Endodermal cell (in vitro differentiated cells): ENCODE results near the gene NDST1. TPM values are rescaled to one million over a fixed set of nuclear protein-coding genes. Genes with fewer than 3 reads are reported as not detected.

Source experiments
- DNase-seq: peaks from one replicate; pipeline ENCODE4 v3.0.0-alpha.2; 2017
- H3K27ac ChIP-seq: 2 replicates; pipeline ENCODE4 v1.5.1; 2013; ENCODE audit warnings: mild to moderate bottlenecking, low read depth, low read length, moderate library complexity
- H3K27me3 ChIP-seq: 2 replicates; pipeline ENCODE4 v1.6.1; 2013; ENCODE audit warnings: mild to moderate bottlenecking, low read length, moderate library complexity; ENCODE audit not compliant: insufficient read depth, control insufficient read depth, poor library complexity, severe bottlenecking
- H3K36me3 ChIP-seq: 2 replicates; pipeline ENCODE4 v1.7.0; 2013; ENCODE audit warnings: mild to moderate bottlenecking, low read length, moderate library complexity; ENCODE audit not compliant: control insufficient read depth, insufficient read depth
- H3K4me1 ChIP-seq: one replicate; pipeline ENCODE4 v1.7.0; 2013; ENCODE audit warnings: low read length; ENCODE audit not compliant: control insufficient read depth, insufficient read depth
- H3K4me3 ChIP-seq: 2 replicates; pipeline ENCODE4 v1.5.1; 2013; ENCODE audit warnings: mild to moderate bottlenecking, low read length, moderate library complexity
- H3K9ac ChIP-seq: 2 replicates; pipeline ENCODE4 v1.6.1; 2013; ENCODE audit warnings: mild to moderate bottlenecking, low read length, moderate library complexity; ENCODE audit not compliant: poor library complexity, severe bottlenecking; ENCODE audit errors: extremely low read depth
- H3K9me3 ChIP-seq: 2 replicates; pipeline ENCODE4 v1.6.1; 2013; ENCODE audit warnings: mild to moderate bottlenecking, low read length, moderate library complexity; ENCODE audit not compliant: control insufficient read depth
- H3K27ac Mint-ChIP-seq: 2 replicates; pipeline ENCODE4 v1.8.0; 2020; ENCODE audit warnings: mixed read lengths
- H3K27me3 Mint-ChIP-seq: 2 replicates; pipeline ENCODE4 v1.8.0; 2021; ENCODE audit warnings: mild to moderate bottlenecking, mixed read lengths; ENCODE audit not compliant: insufficient read depth
- H3K36me3 Mint-ChIP-seq: 2 replicates; pipeline ENCODE4 v1.8.0; 2020; ENCODE audit warnings: low read depth, mixed read lengths
- H3K4me1 Mint-ChIP-seq: 2 replicates; pipeline ENCODE4 v1.8.0; 2020; ENCODE audit warnings: mixed read lengths
- H3K4me3 Mint-ChIP-seq: 2 replicates; pipeline ENCODE4 v1.8.0; 2020; ENCODE audit warnings: mild to moderate bottlenecking, moderate library complexity, mixed read lengths
- H3K9me3 Mint-ChIP-seq: 2 replicates; pipeline ENCODE4 v1.8.0; 2020; ENCODE audit warnings: mild to moderate bottlenecking, mixed read lengths
- CTCF ChIP-seq: fragments of 200-600 bp; sonication (generic); conservative IDR thresholded peaks from 2 replicates; pipeline ENCODE4 v1.5.0; 2021; ENCODE audit warnings: antibody characterized with exemption, mild to moderate bottlenecking
- WGBS, 2 experiments: methylation state at CpG; one replicate each; pipeline versions ENCODE4 v1.1.5 to v1.1.7; 2013; ENCODE audit warnings: missing lambda C conversion rate in 2 of 2, mixed read lengths in 1 of 2; ENCODE audit not compliant: insufficient coverage in 1 of 2, insufficient read length in 1 of 2; 5-methylcytosine and 5-hydroxymethylcytosine counted together
- total RNA-seq, 2 donors: library from RNA; stranded (reverse); fragmentation: NEBNext Ultra II Directional in 1 of 2; extraction: Animal tissue kit (Norgen Biotek cat#: 25700) in 1 of 2; gene quantifications; 2 replicates in 1 of 2; 3 replicates in 1 of 2; pipeline ENCODE4 v1.2.1, GENCODE V29; 2021

NDST1 gene
- total RNA-seq, 2 donors from 2014 or later: 53.3 to 71.7 TPM

DNA sequence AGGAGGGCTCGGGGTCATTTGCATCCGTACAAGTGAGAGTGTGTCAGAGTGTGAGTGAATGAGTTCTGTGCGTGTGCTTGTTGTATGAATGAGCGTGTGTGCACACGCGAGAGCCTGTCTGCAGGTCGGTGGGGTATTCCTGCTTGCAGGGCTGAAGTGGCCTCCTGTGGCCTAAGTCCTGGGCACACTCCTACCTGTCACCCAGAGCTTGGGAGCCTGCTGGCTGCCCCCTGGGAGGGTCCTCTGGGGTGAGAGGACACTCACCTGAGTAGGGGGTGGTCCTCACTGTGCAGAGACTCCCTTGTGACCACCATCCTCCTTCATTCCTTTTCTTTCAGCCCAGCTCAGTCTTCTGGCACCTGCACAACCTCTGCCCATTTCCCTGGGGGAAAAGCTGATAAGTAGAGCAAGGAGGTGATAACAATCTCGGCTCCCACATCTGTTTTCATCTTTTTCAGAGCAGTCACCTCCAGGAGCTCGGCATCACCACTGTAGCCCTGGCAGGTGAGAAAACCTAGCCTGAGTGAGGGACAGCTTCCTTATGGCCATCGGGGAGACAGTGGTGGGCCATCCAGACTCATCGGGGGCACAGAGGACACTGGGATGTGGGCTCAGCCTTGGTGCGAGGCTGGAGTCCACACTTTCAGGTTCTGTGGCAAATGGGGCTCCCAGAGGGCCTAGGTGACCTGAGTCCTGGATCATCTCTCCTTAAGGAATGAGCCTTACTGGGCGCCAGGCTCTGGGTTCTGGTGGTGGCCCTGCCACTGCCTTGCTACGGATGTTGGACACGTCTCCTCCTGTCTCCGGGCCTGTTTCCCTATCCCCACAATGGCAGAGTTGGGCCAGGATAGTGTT lies 93.8 kb downstream of the NDST1 start:
- no peaks in the 10 kb centered on the region for H3K9me3 Mint-ChIP-seq
- DNase-seq: no peak
- Histone ChIP-seq H3K4me3 (no peak overlapping the region), H3K27me3 (no peaks in the 10 kb centered on the region), H3K9me3 (no peaks in the 10 kb centered on the region), H3K4me1 (peaks cover 6% of the 10 kb centered on the region), H3K9ac (no peak overlapping the region), H3K27ac (no peak overlapping the region), H3K36me3 (no peaks in the 10 kb centered on the region)
- H3K36me3 Mint-ChIP-seq: no peaks in the 10 kb centered on the region
- no peak for TF ChIP-seq CTCF
- H3K27ac Mint-ChIP-seq: no peak overlapping the region
- peaks cover 35% of the 10 kb centered on the region for H3K4me1 Mint-ChIP-seq
- H3K4me3 Mint-ChIP-seq: no peak overlapping the region
- H3K27me3 Mint-ChIP-seq: no peaks in the 10 kb centered on the region
- 87 to 93% methylated on average over 11 to 16 of the region's 16 CpGs for WGBS, 2 experiments

DNA sequence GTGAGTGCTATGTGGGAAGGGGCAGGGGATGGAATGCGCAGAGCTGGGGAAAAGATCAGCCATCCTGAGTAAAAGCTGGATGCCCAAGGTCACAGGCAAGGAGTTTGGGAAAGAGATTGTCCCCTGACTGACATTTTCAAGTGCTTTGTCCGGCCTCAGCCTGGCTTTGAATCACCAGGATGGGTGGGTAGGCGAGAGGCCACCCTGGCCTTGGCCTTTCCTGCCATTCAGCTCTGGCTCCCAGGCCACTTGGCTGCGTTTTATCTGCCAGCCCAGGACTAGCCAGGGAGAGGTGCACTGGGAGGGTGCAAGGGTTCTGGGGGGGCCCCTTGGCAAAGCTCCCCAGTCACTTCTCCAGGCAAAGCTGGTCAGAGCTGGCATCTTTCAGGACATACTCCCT lies 95.1 kb downstream of the NDST1 start:
- peaks cover 34% of the 10 kb centered on the region for H3K4me1 Mint-ChIP-seq

DNA sequence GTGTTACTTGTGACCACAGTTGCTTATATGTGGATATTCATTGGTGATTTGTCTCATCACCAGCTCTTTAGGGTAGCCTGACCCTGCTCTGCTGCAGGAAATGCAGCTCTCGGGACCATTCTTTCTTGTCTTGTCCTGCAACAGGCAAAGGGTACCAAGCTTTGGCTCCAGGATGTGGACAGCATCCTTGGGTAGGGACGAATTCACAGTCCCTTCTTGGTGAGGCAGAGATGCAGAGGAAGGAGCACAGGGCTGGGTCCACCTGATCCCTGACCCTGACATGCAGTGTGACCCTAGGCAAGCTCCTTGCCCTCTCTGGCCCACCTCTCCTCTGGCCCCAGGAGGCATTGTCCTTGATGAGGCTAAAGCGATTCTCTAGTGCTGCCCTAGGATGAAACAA lies 95.6 kb downstream of the NDST1 start:
- no peak overlapping the region for H3K4me3 Mint-ChIP-seq
- Histone ChIP-seq H3K36me3 (no peaks in the 10 kb centered on the region), H3K4me1 (peaks cover 6% of the 10 kb centered on the region), H3K27ac (no peak overlapping the region), H3K27me3 (no peaks in the 10 kb centered on the region), H3K9ac (no peak overlapping the region), H3K9me3 (no peaks in the 10 kb centered on the region), H3K4me3 (no peak overlapping the region)
- H3K4me1 Mint-ChIP-seq: peaks cover 33% of the 10 kb centered on the region
- WGBS, 2 experiments: 91 to 92% methylated on average over 2 to 3 of the region's 3 CpGs
- no peaks in the 10 kb centered on the region for H3K27me3 Mint-ChIP-seq
- no peak for DNase-seq
- TF ChIP-seq CTCF: no peak
- no peaks in the 10 kb centered on the region for H3K36me3 Mint-ChIP-seq
- no peaks in the 10 kb centered on the region for H3K9me3 Mint-ChIP-seq
- H3K27ac Mint-ChIP-seq: no peak overlapping the region

More for the DNA sequence above, 95.1 kb downstream of the NDST1 start:
- H3K36me3 ChIP-seq: no peaks in the 10 kb centered on the region
- no peak for TF ChIP-seq CTCF
- peaks cover 6% of the 10 kb centered on the region for H3K4me1 ChIP-seq
- Mint-ChIP-seq H3K27ac (no peak overlapping the region), H3K9me3 (no peaks in the 10 kb centered on the region), H3K36me3 (no peaks in the 10 kb centered on the region), H3K4me3 (no peak overlapping the region), H3K27me3 (no peaks in the 10 kb centered on the region)
- no peaks in the 10 kb centered on the region for H3K9me3 ChIP-seq
- H3K27ac ChIP-seq: no peak overlapping the region
- no peaks in the 10 kb centered on the region for H3K27me3 ChIP-seq
- no peak for DNase-seq
- WGBS, 2 experiments: 92 to 95% methylated on average over 3 to 4 of the region's 4 CpGs
- H3K4me3 ChIP-seq: no peak overlapping the region
- H3K9ac ChIP-seq: no peak overlapping the region
